Astrocyte (in vitro differentiated cells and primary cell): Measurements from ENCODE around the gene MX2. TPM values are rescaled to one million over a fixed set of nuclear protein-coding genes. Genes with fewer than 3 reads are reported as not detected.

Experiments used
- DNase-seq: peaks from one replicate; pipeline ENCODE4 v3.0.0-alpha.2; 2010; ENCODE audit warnings: low read depth
- FAIRE-seq: peaks from 2 replicates; lab custom pipeline; 2011; peaks lifted over from hg19 to GRCh38; lab: Jason Lieb, UNC
- H2AFZ ChIP-seq: 2 replicates; pipeline ENCODE4 v1.6.0; 2012; ENCODE audit warnings: low read depth, low read length, inconsistent platforms
- H3K27ac ChIP-seq: 2 replicates; pipeline ENCODE4 v1.5.1; 2011; ENCODE audit warnings: low read depth, low read length, inconsistent platforms
- H3K27me3 ChIP-seq: 2 replicates; pipeline ENCODE4 v1.6.0; 2011; ENCODE audit warnings: low read length, inconsistent platforms; ENCODE audit not compliant: insufficient read depth
- H3K36me3 ChIP-seq: 2 replicates; pipeline ENCODE4 v1.5.1; 2011; ENCODE audit warnings: low read length, inconsistent platforms; ENCODE audit not compliant: insufficient read depth
- H3K4me1 ChIP-seq: 2 replicates; pipeline ENCODE4 v1.5.1; 2011; ENCODE audit warnings: low read length, inconsistent platforms; ENCODE audit not compliant: insufficient read depth
- H3K4me2 ChIP-seq: 2 replicates; pipeline ENCODE4 v1.6.0; 2012; ENCODE audit warnings: low read length, inconsistent platforms
- H3K4me3 ChIP-seq: 2 replicates; pipeline ENCODE4 v1.5.1; 2011; ENCODE audit warnings: low read depth, mild to moderate bottlenecking, low read length, inconsistent platforms; ENCODE audit not compliant: insufficient read depth
- H3K79me2 ChIP-seq: 2 replicates; pipeline ENCODE4 v1.6.0; 2012; ENCODE audit warnings: mild to moderate bottlenecking, low read length, inconsistent platforms; ENCODE audit not compliant: insufficient read depth
- H3K9ac ChIP-seq: 2 replicates; pipeline ENCODE4 v1.6.0; 2012; ENCODE audit warnings: mild to moderate bottlenecking, low read length, inconsistent platforms
- H3K9me3 ChIP-seq: 2 replicates; pipeline ENCODE4 v1.5.1; 2012; ENCODE audit warnings: low read depth, mild to moderate bottlenecking, low read length, inconsistent platforms; ENCODE audit not compliant: insufficient read depth
- H4K20me1 ChIP-seq: 2 replicates; pipeline ENCODE4 v1.6.0; 2012; ENCODE audit warnings: low read length, inconsistent platforms; ENCODE audit not compliant: insufficient read depth
- H3K27ac Mint-ChIP-seq: one replicate; pipeline ENCODE4 v1.8.0; 2021; ENCODE audit warnings: mild to moderate bottlenecking, mixed read lengths; ENCODE audit not compliant: unreplicated experiment
- H3K27me3 Mint-ChIP-seq: one replicate; pipeline ENCODE4 v1.8.0; 2021; ENCODE audit warnings: low read depth, mixed read lengths; ENCODE audit not compliant: unreplicated experiment
- H3K36me3 Mint-ChIP-seq: one replicate; pipeline ENCODE4 v1.8.0; 2021; ENCODE audit warnings: low read depth, mixed read lengths; ENCODE audit not compliant: unreplicated experiment
- H3K4me1 Mint-ChIP-seq: one replicate; pipeline ENCODE4 v1.8.0; 2021; ENCODE audit warnings: low read depth, mixed read lengths; ENCODE audit not compliant: unreplicated experiment
- H3K4me3 Mint-ChIP-seq: one replicate; pipeline ENCODE4 v1.8.0; 2021; ENCODE audit warnings: mild to moderate bottlenecking, moderate library complexity, mixed read lengths; ENCODE audit not compliant: unreplicated experiment
- H3K9me3 Mint-ChIP-seq: one replicate; pipeline ENCODE4 v1.8.0; 2021; ENCODE audit warnings: mild to moderate bottlenecking, mixed read lengths; ENCODE audit not compliant: unreplicated experiment
- EZH2 ChIP-seq: IDR thresholded peaks from 2 replicates; pipeline ENCODE4 v1.6.1; 2012; ENCODE audit warnings: mild to moderate bottlenecking, low read length, inconsistent platforms; ENCODE audit not compliant: insufficient read depth
- total RNA-seq: library from RNA; stranded (reverse); gene quantifications from 2 replicates; pipeline ENCODE4 v1.2.1, GENCODE V29; 2021
- TF ChIP-seq, protein P1 (sequence below): IDR thresholded peaks from 2 replicates; pipeline ENCODE4 v1.5.1; 2011; ENCODE audit warnings: low read depth, mild to moderate bottlenecking, inconsistent platforms, low read length, moderate library complexity; ENCODE audit not compliant: insufficient read depth

Gene MX2
- total RNA-seq, 1 donor from 2014 or later, result 8.6 TPM

DNA sequence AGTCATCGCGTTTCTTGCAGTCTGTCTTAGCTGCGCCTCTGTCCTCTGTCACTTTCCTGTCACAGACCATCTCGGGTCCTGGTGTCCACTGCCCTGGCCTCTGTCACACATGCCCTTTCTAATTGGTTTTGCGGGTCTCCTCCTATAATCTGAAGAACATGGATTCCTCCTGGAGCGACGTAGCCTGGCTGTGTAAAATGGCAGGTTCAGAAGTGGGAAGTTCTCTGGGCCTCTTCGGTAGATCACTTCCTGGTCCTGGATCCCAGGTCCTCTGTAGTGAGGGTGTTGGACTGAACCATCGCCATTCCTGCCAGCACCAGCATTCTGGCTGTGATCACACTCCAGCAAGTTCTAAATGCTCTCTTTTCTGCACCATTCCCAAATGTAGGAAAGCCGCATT lies 44.4 kb upstream of the MX2 start:
- peaks cover 26% of the 10 kb centered on the region for H3K27me3 ChIP-seq
- no peak overlapping the region for H3K4me2 ChIP-seq
- H3K27me3 Mint-ChIP-seq, result peaks cover 66% of the 10 kb centered on the region
- no peaks in the 10 kb centered on the region for H3K9me3 ChIP-seq
- H3K27ac ChIP-seq, result no peak overlapping the region
- DNase-seq (no peak), FAIRE-seq (no peak)
- no peaks in the 10 kb centered on the region for H3K4me1 Mint-ChIP-seq
- H3K4me1 ChIP-seq, result no peaks in the 10 kb centered on the region
- H3K79me2 ChIP-seq, result no peaks in the 10 kb centered on the region
- H3K4me3 Mint-ChIP-seq, result no peak overlapping the region
- no peak overlapping the region for H2AFZ ChIP-seq
- no peak overlapping the region for H3K4me3 ChIP-seq
- H4K20me1 ChIP-seq, result no peaks in the 10 kb centered on the region
- H3K9ac ChIP-seq, result no peak overlapping the region
- H3K9me3 Mint-ChIP-seq, result peaks cover 4% of the 10 kb centered on the region
- H3K36me3 Mint-ChIP-seq, result no peaks in the 10 kb centered on the region
- no peak overlapping the region for H3K27ac Mint-ChIP-seq
- no peaks in the 10 kb centered on the region for H3K36me3 ChIP-seq
- TF ChIP-seq EZH2, result no peak
- TF ChIP-seq, protein P1, sequence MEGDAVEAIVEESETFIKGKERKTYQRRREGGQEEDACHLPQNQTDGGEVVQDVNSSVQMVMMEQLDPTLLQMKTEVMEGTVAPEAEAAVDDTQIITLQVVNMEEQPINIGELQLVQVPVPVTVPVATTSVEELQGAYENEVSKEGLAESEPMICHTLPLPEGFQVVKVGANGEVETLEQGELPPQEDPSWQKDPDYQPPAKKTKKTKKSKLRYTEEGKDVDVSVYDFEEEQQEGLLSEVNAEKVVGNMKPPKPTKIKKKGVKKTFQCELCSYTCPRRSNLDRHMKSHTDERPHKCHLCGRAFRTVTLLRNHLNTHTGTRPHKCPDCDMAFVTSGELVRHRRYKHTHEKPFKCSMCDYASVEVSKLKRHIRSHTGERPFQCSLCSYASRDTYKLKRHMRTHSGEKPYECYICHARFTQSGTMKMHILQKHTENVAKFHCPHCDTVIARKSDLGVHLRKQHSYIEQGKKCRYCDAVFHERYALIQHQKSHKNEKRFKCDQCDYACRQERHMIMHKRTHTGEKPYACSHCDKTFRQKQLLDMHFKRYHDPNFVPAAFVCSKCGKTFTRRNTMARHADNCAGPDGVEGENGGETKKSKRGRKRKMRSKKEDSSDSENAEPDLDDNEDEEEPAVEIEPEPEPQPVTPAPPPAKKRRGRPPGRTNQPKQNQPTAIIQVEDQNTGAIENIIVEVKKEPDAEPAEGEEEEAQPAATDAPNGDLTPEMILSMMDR, result no peak

DNA sequence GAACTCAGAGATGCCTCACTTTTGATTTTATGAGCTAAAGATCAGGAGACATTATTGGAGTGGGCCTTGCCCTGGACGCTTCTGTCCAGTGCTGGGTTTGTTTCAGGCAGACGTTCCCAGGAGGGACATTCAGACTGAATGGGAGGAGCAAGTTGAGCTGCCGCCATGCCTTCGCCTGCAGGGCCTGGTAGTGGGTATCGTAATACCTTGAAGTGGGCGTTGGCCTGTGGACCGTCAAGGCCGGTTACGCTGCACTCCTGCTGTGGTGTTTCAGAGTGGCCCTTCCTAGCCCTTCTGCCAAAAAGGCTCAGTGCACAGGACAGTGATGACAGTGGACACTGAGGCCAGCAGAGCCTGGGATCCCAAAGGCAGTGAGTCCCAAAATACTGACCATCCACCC lies 43.6 kb upstream of the MX2 start:
- Histone ChIP-seq H3K27ac (no peak overlapping the region), H4K20me1 (no peaks in the 10 kb centered on the region), H3K4me1 (no peaks in the 10 kb centered on the region), H3K4me3 (no peak overlapping the region), H2AFZ (no peak overlapping the region), H3K79me2 (no peaks in the 10 kb centered on the region), H3K9ac (no peak overlapping the region), H3K36me3 (no peaks in the 10 kb centered on the region), H3K27me3 (peaks cover 26% of the 10 kb centered on the region), H3K9me3 (no peaks in the 10 kb centered on the region), H3K4me2 (no peak overlapping the region)
- no peak for FAIRE-seq
- H3K27me3 Mint-ChIP-seq, result peaks cover 70% of the 10 kb centered on the region
- no peak overlapping the region for H3K4me3 Mint-ChIP-seq
- H3K4me1 Mint-ChIP-seq, result no peaks in the 10 kb centered on the region
- no peaks in the 10 kb centered on the region for H3K36me3 Mint-ChIP-seq
- no peak for TF ChIP-seq EZH2
- TF ChIP-seq, protein P1, result no peak
- no peak for DNase-seq
- H3K27ac Mint-ChIP-seq, result no peak overlapping the region
- H3K9me3 Mint-ChIP-seq, result peaks cover 4% of the 10 kb centered on the region

DNA sequence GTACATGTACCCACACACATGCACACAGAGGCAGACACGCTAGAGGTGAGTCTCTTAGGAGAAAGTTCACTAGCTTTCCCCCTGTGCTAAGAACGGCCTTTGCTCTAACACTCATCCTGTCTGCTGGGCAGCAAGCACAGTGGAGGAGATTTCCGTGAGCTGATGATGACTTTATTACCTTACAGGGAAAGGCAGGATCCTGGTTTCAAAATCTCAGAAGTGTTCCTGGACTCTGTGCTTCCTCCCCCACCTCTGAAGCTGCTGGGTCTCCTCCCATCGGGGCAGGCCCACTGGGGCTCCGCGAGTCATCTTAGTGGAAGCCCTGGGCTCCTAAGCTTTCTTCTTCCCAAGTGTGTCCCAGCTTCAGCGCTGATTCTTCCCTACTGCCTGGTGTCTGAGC lies 42.6 kb upstream of the MX2 start:
- H3K4me1 Mint-ChIP-seq, result no peaks in the 10 kb centered on the region
- TF ChIP-seq, protein P1, result no peak
- no peaks in the 10 kb centered on the region for H4K20me1 ChIP-seq

More for the DNA sequence above, 42.6 kb upstream of the MX2 start:
- H3K79me2 ChIP-seq, result no peaks in the 10 kb centered on the region
- no peak overlapping the region for H3K27ac ChIP-seq
- Mint-ChIP-seq H3K27ac (no peak overlapping the region), H3K4me3 (no peak overlapping the region), H3K27me3 (peaks cover 73% of the 10 kb centered on the region), H3K9me3 (peaks cover 4% of the 10 kb centered on the region), H3K36me3 (no peaks in the 10 kb centered on the region)
- H2AFZ ChIP-seq, result no peak overlapping the region
- H3K9me3 ChIP-seq, result no peaks in the 10 kb centered on the region
- H3K4me3 ChIP-seq, result no peak overlapping the region
- no peak for DNase-seq
- no peaks in the 10 kb centered on the region for H3K4me1 ChIP-seq
- no peak for FAIRE-seq
- H3K4me2 ChIP-seq, result no peak overlapping the region
- H3K9ac ChIP-seq, result no peak overlapping the region
- H3K27me3 ChIP-seq, result peaks cover 26% of the 10 kb centered on the region
- no peaks in the 10 kb centered on the region for H3K36me3 ChIP-seq
